ENCODE results near the gene MDN1. TPM values are rescaled to one million over a fixed set of nuclear protein-coding genes. Genes with fewer than 3 reads are reported as not detected.

Gene MDN1
- polyA plus RNA-seq, 1 of the 3 experiments (the other 2 are of a cell fraction): 8.5 TPM

GRCh38 chr6:89786970-89787369, 32.6 kb downstream of the MDN1 start:
- Histone ChIP-seq H3K36me3 (replicated peaks in 1 of 2; ENCODE audit: control insufficient read depth in 1 of 2, insufficient read depth in 2 of 2, low read length in 1 of 2) (peaks cover 52 to 58% of the 10 kb centered on the region in 2 experiments), H3K9me3 (no peaks in the 10 kb centered on the region), H3F3A (replicated peaks; ENCODE audit: insufficient read depth) (no peaks in the 10 kb centered on the region), H2AFZ (ENCODE audit: low read depth) (no peak overlapping the region), H3K4me3 (ENCODE audit: low read depth in 2 of 2, low read length in 1 of 2) (no peak overlapping the region), H3K9me2 (no peaks in the 10 kb centered on the region), H3K4me1 (ENCODE audit: control insufficient read depth in 1 of 2, insufficient read depth in 2 of 2, low read depth in 1 of 2, low read length in 1 of 2) (no peaks in the 10 kb centered on the region), H3K9ac (no peak overlapping the region), H3K79me2 (ENCODE audit: insufficient read depth) (no peaks in the 10 kb centered on the region), H3K4me2 (no peak overlapping the region), H4K20me1 (ENCODE audit: insufficient read depth) (no peaks in the 10 kb centered on the region), H3K27ac (ENCODE audit: low read depth in 2 of 2, low read length in 1 of 2) (no peak overlapping the region), H3K27me3 (ENCODE audit: insufficient read depth) (no peaks in the 10 kb centered on the region)
- POLR2A ChIA-PET: no interaction called here
- CTCF ChIA-PET: no interaction called here
- TF ChIP-seq SIN3A (IDR thresholded peaks at IDR 0.05; ENCODE audit: borderline replicate concordance, low read depth, low read length) (no peak), NRF1 (IDR thresholded peaks at IDR 0.05; ENCODE audit: low read depth, low read length) (no peak), FOXM1 (IDR thresholded peaks at IDR 0.05; ENCODE audit: low read depth) (no peak), RAD21 (IDR thresholded peaks at IDR 0.05; ENCODE audit: low read length) (no peak)
- WGBS (ENCODE audit: low lambda C conversion rate): 97% methylated on average over 2 of the region's 2 CpGs
- DNase-seq: no peak

DNA sequence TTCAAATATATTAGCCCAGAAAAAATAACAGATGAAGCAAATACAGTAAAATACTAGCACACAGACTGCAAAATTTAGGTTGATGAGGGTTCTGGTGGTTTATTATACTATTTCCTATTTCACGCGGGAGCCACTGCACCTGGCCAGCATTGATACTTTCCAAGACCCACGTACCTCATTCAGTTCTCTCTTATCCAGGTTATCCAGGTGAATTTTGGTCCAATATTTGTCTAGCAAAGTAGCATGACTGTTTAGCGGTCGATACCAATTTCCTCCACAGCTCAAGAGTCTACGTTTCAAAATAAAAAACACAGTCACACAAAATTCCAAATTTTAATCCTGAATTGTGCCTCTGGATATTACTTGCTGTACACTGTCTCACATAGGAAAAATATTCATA, 34.8 kb downstream of the MDN1 start:
- no peak overlapping the region for H3K4me2 ChIP-seq
- peaks cover 46 to 59% of the 10 kb centered on the region in 2 experiments for H3K36me3 ChIP-seq (replicated peaks in 1 of 2; ENCODE audit: control insufficient read depth in 1 of 2, insufficient read depth in 2 of 2, low read length in 1 of 2)
- H3K27me3 ChIP-seq (ENCODE audit: insufficient read depth): no peaks in the 10 kb centered on the region
- no peak overlapping the region for H2AFZ ChIP-seq (ENCODE audit: low read depth)
- H3K4me1 ChIP-seq (ENCODE audit: control insufficient read depth in 1 of 2, insufficient read depth in 2 of 2, low read depth in 1 of 2, low read length in 1 of 2): no peaks in the 10 kb centered on the region
- no peak overlapping the region for H3K27ac ChIP-seq (ENCODE audit: low read depth in 2 of 2, low read length in 1 of 2)
- no peak for DNase-seq
- no peaks in the 10 kb centered on the region for H3F3A ChIP-seq (replicated peaks; ENCODE audit: insufficient read depth)
- H3K9me3 ChIP-seq: no peaks in the 10 kb centered on the region
- H4K20me1 ChIP-seq (ENCODE audit: insufficient read depth): no peaks in the 10 kb centered on the region
- ChIA-PET CTCF (no interaction called here), POLR2A (no interaction called here)
- 98% methylated on average over 6 of the region's 6 CpGs for WGBS (ENCODE audit: low lambda C conversion rate)
- no peaks in the 10 kb centered on the region for H3K9me2 ChIP-seq
- no peaks in the 10 kb centered on the region for H3K79me2 ChIP-seq (ENCODE audit: insufficient read depth)
- no peak overlapping the region for H3K4me3 ChIP-seq (ENCODE audit: low read depth in 2 of 2, low read length in 1 of 2)
- no peak overlapping the region for H3K9ac ChIP-seq
- no peak for TF ChIP-seq ZBTB33 (IDR thresholded peaks at IDR 0.05; ENCODE audit: borderline replicate concordance, low read depth)
- no peak for TF ChIP-seq RFX5 (IDR thresholded peaks at IDR 0.05; ENCODE audit: low read length)
- TF ChIP-seq, protein P1, sequence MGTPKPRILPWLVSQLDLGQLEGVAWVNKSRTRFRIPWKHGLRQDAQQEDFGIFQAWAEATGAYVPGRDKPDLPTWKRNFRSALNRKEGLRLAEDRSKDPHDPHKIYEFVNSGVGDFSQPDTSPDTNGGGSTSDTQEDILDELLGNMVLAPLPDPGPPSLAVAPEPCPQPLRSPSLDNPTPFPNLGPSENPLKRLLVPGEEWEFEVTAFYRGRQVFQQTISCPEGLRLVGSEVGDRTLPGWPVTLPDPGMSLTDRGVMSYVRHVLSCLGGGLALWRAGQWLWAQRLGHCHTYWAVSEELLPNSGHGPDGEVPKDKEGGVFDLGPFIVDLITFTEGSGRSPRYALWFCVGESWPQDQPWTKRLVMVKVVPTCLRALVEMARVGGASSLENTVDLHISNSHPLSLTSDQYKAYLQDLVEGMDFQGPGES (IDR thresholded peaks at IDR 0.05; ENCODE audit: low read depth, low read length): no peak
- no peak for TF ChIP-seq SMC3 (IDR thresholded peaks at IDR 0.05; ENCODE audit: low read depth, low read length)
- no peak for TF ChIP-seq RXRA (IDR thresholded peaks at IDR 0.05; ENCODE audit: borderline replicate concordance, low read depth)
- TF ChIP-seq EZH2phosphoT487 (IDR thresholded peaks at IDR 0.05; ENCODE audit: borderline replicate concordance, low read depth): no peak
- TF ChIP-seq, protein P2, sequence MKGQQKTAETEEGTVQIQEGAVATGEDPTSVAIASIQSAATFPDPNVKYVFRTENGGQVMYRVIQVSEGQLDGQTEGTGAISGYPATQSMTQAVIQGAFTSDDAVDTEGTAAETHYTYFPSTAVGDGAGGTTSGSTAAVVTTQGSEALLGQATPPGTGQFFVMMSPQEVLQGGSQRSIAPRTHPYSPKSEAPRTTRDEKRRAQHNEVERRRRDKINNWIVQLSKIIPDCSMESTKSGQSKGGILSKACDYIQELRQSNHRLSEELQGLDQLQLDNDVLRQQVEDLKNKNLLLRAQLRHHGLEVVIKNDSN (IDR thresholded peaks at IDR 0.05; ENCODE audit: borderline replicate concordance, low read depth): no peak
- no peak for TF ChIP-seq MAX (IDR thresholded peaks at IDR 0.05; ENCODE audit: low read depth)
- TF ChIP-seq, protein P3, sequence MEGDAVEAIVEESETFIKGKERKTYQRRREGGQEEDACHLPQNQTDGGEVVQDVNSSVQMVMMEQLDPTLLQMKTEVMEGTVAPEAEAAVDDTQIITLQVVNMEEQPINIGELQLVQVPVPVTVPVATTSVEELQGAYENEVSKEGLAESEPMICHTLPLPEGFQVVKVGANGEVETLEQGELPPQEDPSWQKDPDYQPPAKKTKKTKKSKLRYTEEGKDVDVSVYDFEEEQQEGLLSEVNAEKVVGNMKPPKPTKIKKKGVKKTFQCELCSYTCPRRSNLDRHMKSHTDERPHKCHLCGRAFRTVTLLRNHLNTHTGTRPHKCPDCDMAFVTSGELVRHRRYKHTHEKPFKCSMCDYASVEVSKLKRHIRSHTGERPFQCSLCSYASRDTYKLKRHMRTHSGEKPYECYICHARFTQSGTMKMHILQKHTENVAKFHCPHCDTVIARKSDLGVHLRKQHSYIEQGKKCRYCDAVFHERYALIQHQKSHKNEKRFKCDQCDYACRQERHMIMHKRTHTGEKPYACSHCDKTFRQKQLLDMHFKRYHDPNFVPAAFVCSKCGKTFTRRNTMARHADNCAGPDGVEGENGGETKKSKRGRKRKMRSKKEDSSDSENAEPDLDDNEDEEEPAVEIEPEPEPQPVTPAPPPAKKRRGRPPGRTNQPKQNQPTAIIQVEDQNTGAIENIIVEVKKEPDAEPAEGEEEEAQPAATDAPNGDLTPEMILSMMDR (IDR thresholded peaks at IDR 0.05): no peak
- TF ChIP-seq JUND (IDR thresholded peaks at IDR 0.05): no peak
- no peak for TF ChIP-seq FOSL2 (IDR thresholded peaks at IDR 0.05; ENCODE audit: borderline replicate concordance, low read depth)
- no peak for TF ChIP-seq RCOR1 (IDR thresholded peaks at IDR 0.05; ENCODE audit: low read length)
- TF ChIP-seq TCF12 (IDR thresholded peaks at IDR 0.05): no peak
- TF ChIP-seq REST (IDR thresholded peaks at IDR 0.05; ENCODE audit: low read depth, low read length): no peak
- TF ChIP-seq ELF1 (IDR thresholded peaks at IDR 0.05): no peak

Data from SK-N-SH (cell line).